OCI-LY1 (cell line): ENCODE results near the gene ARHGEF40.

Source experiments
- H2AFZ ChIP-seq: fragments of 200-600 bp; sonication (generic), shearing (Covaris generic); 2 replicates; pipeline ENCODE4 v1.6.0; 2014; ENCODE audit warnings: antibody characterized with exemption, mild to moderate bottlenecking, low read length
- H3F3A ChIP-seq: fragments of 200-600 bp; sonication (generic), shearing (Covaris generic); 2 replicates; pipeline ENCODE4 v1.6.0; 2014; ENCODE audit warnings: mild to moderate bottlenecking, antibody characterized with exemption, low read length, moderate library complexity; ENCODE audit not compliant: insufficient read depth
- H3K27ac ChIP-seq: fragments of 200-600 bp; sonication (generic); 2 replicates; pipeline ENCODE4 v1.5.1; 2014; ENCODE audit warnings: low read length, mixed run types, mild to moderate bottlenecking, low read depth; ENCODE audit not compliant: poor library complexity, severe bottlenecking
- H3K27me3 ChIP-seq: fragments of 200-600 bp; sonication (generic); 2 replicates; pipeline ENCODE4 v1.6.0; 2014; ENCODE audit warnings: antibody characterized with exemption, mild to moderate bottlenecking, low read length, moderate library complexity; ENCODE audit not compliant: insufficient read depth
- H3K36me3 ChIP-seq: fragments of 200-600 bp; sonication (generic); 2 replicates; pipeline ENCODE4 v1.6.1; 2014; ENCODE audit warnings: mild to moderate bottlenecking, antibody characterized with exemption, low read length, moderate library complexity, mixed read lengths; ENCODE audit not compliant: insufficient read depth
- H3K4me1 ChIP-seq: fragments of 200-600 bp; sonication (generic); 2 replicates; pipeline ENCODE4 v1.5.1; 2014; ENCODE audit warnings: mild to moderate bottlenecking, low read length, moderate library complexity; ENCODE audit not compliant: insufficient read depth, severe bottlenecking
- H3K4me2 ChIP-seq: fragments of 200-600 bp; sonication (generic), shearing (Covaris generic); 2 replicates; pipeline ENCODE4 v1.6.1; 2014; ENCODE audit warnings: low read length
- H3K4me3 ChIP-seq: fragments of 200-600 bp; sonication (generic); 2 replicates; pipeline ENCODE4 v1.5.1; 2014; ENCODE audit warnings: low read length, low read depth, mild to moderate bottlenecking, mixed read lengths; ENCODE audit not compliant: poor library complexity, severe bottlenecking
- H3K79me2 ChIP-seq: fragments of 200-600 bp; shearing (Covaris generic); 2 replicates; pipeline ENCODE4 v1.6.1; 2016; ENCODE audit warnings: mixed run types, low read length, mixed read lengths; ENCODE audit not compliant: insufficient read depth
- H3K9ac ChIP-seq: fragments of 200-600 bp; sonication (generic), shearing (Covaris generic); 2 replicates; pipeline ENCODE4 v1.6.1; 2014; ENCODE audit warnings: mild to moderate bottlenecking, low read length, mixed read lengths
- H3K9me2 ChIP-seq: fragments of 200-600 bp; sonication (generic), shearing (Covaris generic); 2 replicates; pipeline ENCODE4 v1.6.1; 2014; ENCODE audit warnings: low read depth, mild to moderate bottlenecking, low read length, mixed read lengths
- H3K9me3 ChIP-seq: fragments of 200-600 bp; shearing (Covaris generic); 2 replicates; pipeline ENCODE4 v1.6.1; 2014; ENCODE audit warnings: low read length, mixed read lengths
- H4K20me1 ChIP-seq: fragments of 200-600 bp; sonication (generic), shearing (Covaris generic); 2 replicates; pipeline ENCODE4 v1.6.0; 2016; ENCODE audit warnings: mild to moderate bottlenecking, low read length; ENCODE audit not compliant: insufficient read depth
- EZH2 ChIP-seq: fragments of 200-600 bp; sonication (generic), shearing (Covaris generic); IDR thresholded peaks from 2 replicates; pipeline ENCODE4 v1.8.0; 2017; ENCODE audit warnings: borderline replicate concordance, mixed run types, mild to moderate bottlenecking, antibody characterized with exemption, low read length, moderate library complexity, mixed read lengths
- TF ChIP-seq, protein P1 (sequence below): fragments of 200-600 bp; sonication (generic), shearing (Covaris generic); IDR thresholded peaks from 2 replicates; pipeline ENCODE4 v1.5.1; 2017; ENCODE audit warnings: mild to moderate bottlenecking, antibody characterized with exemption, low read length, moderate library complexity, mixed read lengths

The ARHGEF40 gene

GRCh38 chr14:21095430-21096205 lies 25.5 kb downstream of the ARHGEF40 start:
- Histone ChIP-seq H3K9me3 (no peaks in the 10 kb centered on the region), H3K4me1 (peaks cover 11% of the 10 kb centered on the region), H3K36me3 (no peaks in the 10 kb centered on the region), H3K9ac (no peak overlapping the region), H3F3A (no peaks in the 10 kb centered on the region), H3K9me2 (no peaks in the 10 kb centered on the region), H3K27me3 (no peaks in the 10 kb centered on the region), H3K79me2 (no peaks in the 10 kb centered on the region), H4K20me1 (no peaks in the 10 kb centered on the region), H3K4me2 (no peak overlapping the region), H3K4me3 (no peak overlapping the region), H2AFZ (no peak overlapping the region), H3K27ac (no peak overlapping the region)
- TF ChIP-seq EZH2, result no peak
- TF ChIP-seq, protein P1, sequence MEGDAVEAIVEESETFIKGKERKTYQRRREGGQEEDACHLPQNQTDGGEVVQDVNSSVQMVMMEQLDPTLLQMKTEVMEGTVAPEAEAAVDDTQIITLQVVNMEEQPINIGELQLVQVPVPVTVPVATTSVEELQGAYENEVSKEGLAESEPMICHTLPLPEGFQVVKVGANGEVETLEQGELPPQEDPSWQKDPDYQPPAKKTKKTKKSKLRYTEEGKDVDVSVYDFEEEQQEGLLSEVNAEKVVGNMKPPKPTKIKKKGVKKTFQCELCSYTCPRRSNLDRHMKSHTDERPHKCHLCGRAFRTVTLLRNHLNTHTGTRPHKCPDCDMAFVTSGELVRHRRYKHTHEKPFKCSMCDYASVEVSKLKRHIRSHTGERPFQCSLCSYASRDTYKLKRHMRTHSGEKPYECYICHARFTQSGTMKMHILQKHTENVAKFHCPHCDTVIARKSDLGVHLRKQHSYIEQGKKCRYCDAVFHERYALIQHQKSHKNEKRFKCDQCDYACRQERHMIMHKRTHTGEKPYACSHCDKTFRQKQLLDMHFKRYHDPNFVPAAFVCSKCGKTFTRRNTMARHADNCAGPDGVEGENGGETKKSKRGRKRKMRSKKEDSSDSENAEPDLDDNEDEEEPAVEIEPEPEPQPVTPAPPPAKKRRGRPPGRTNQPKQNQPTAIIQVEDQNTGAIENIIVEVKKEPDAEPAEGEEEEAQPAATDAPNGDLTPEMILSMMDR, result no peak

GRCh38 chr14:21096438-21096837 lies 26.3 kb downstream of the ARHGEF40 start:
- H3K4me2 ChIP-seq, result no peak overlapping the region
- no peak overlapping the region for H3K9ac ChIP-seq
- no peaks in the 10 kb centered on the region for H3F3A ChIP-seq
- no peaks in the 10 kb centered on the region for H4K20me1 ChIP-seq
- no peak overlapping the region for H3K4me3 ChIP-seq
- H3K79me2 ChIP-seq, result no peaks in the 10 kb centered on the region
- no peaks in the 10 kb centered on the region for H3K9me3 ChIP-seq
- H3K27me3 ChIP-seq, result no peaks in the 10 kb centered on the region
- H3K4me1 ChIP-seq, result peaks cover 11% of the 10 kb centered on the region
- no peak overlapping the region for H2AFZ ChIP-seq
- no peaks in the 10 kb centered on the region for H3K9me2 ChIP-seq
- no peaks in the 10 kb centered on the region for H3K36me3 ChIP-seq
- TF ChIP-seq EZH2, result no peak
- TF ChIP-seq, protein P1, result no peak
- H3K27ac ChIP-seq, result no peak overlapping the region

DNA sequence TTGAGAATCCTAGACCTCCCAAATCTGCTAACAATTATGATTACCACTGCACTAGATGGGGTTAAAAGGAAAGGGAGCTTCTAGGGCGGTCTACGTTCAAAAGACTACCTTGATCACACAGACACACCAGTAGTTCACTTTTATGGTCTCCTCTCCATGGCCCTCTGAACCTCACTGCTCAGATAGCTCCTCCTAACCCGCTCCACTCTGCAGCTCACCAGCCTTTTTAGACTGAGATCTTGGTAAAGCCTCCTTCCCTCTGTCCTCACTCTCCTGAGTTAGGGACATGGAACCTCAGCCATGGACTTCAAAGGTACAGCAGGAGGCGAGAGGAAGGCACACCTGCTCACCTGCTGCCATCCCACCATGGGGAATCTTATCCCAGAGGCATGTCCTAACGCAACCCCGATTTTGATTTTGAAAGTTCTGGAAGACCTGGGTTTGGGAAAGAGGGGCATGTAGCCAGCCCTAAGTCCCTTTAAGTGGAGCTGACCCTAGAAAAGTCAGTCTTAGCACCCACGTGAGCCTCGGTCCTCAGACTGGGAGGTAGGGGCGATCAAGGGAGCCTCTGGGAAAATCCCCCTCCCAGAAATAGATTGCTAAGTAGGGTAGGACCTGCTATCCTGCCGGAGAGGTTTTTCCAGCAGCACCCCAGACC lies 27.0 kb downstream of the ARHGEF40 start:
- Histone ChIP-seq H3F3A (no peaks in the 10 kb centered on the region), H3K27ac (no peak overlapping the region), H3K27me3 (no peaks in the 10 kb centered on the region), H4K20me1 (no peaks in the 10 kb centered on the region), H3K9me3 (no peaks in the 10 kb centered on the region), H3K9ac (no peak overlapping the region), H3K4me1 (peaks cover 9% of the 10 kb centered on the region), H2AFZ (no peak overlapping the region), H3K79me2 (no peaks in the 10 kb centered on the region), H3K4me2 (no peak overlapping the region), H3K36me3 (no peaks in the 10 kb centered on the region), H3K9me2 (no peaks in the 10 kb centered on the region), H3K4me3 (peak overlapping the region; percentile 20)
- TF ChIP-seq EZH2, result no peak
- TF ChIP-seq, protein P1, result no peak
